ENCODE measurements around the gene ARHGAP15. TPM values are rescaled to one million over a fixed set of nuclear protein-coding genes. Genes with fewer than 3 reads are reported as not detected.

The ARHGAP15 gene
- total RNA-seq, 4 donors from 2014 or later: 7.9 to 32.5 (median 20.7) TPM

DNA sequence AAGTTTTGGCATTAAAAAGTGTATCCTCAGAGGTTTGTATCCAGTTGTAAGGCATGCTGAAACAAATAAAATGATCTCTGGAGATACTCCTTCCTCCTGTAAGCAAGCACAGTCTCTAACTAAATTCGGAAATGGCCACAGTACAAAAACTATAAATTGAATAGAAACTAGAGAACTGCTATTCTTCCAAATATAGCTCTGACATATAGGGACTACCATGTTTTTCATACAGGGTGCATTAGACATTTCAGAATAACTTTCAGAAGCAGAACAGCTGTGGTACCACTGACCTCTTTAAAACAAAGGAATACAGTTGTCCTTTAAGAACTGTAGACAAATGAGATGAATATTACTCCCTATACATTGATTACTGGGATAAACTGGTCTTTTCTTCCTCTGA is 568.5 kb downstream of the ARHGAP15 start:
- TF ChIP-seq, protein P1, sequence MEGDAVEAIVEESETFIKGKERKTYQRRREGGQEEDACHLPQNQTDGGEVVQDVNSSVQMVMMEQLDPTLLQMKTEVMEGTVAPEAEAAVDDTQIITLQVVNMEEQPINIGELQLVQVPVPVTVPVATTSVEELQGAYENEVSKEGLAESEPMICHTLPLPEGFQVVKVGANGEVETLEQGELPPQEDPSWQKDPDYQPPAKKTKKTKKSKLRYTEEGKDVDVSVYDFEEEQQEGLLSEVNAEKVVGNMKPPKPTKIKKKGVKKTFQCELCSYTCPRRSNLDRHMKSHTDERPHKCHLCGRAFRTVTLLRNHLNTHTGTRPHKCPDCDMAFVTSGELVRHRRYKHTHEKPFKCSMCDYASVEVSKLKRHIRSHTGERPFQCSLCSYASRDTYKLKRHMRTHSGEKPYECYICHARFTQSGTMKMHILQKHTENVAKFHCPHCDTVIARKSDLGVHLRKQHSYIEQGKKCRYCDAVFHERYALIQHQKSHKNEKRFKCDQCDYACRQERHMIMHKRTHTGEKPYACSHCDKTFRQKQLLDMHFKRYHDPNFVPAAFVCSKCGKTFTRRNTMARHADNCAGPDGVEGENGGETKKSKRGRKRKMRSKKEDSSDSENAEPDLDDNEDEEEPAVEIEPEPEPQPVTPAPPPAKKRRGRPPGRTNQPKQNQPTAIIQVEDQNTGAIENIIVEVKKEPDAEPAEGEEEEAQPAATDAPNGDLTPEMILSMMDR (IDR thresholded peaks at IDR 0.05; ENCODE audit: low read depth): no peak

DNA sequence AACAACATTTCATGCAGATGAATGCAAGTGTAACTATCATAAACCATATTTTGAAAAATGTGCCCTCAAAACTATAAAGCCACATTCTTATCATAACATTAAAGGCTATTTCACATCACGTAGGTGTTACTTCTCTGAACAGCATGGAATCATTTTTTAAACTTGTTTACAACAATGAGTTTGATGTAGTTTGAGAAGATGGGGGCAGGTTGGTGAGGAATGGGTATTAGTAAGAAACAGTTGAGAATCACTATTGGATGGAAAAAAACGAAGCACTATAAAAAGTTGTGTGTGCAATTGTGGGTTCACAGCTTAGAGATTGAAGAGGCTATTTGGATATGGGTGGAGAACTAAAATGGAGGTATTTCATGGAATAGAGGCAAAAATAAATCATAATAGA is 569.1 kb downstream of the ARHGAP15 start:
- TF ChIP-seq, protein P1 (IDR thresholded peaks at IDR 0.05; ENCODE audit: low read depth): no peak

DNA sequence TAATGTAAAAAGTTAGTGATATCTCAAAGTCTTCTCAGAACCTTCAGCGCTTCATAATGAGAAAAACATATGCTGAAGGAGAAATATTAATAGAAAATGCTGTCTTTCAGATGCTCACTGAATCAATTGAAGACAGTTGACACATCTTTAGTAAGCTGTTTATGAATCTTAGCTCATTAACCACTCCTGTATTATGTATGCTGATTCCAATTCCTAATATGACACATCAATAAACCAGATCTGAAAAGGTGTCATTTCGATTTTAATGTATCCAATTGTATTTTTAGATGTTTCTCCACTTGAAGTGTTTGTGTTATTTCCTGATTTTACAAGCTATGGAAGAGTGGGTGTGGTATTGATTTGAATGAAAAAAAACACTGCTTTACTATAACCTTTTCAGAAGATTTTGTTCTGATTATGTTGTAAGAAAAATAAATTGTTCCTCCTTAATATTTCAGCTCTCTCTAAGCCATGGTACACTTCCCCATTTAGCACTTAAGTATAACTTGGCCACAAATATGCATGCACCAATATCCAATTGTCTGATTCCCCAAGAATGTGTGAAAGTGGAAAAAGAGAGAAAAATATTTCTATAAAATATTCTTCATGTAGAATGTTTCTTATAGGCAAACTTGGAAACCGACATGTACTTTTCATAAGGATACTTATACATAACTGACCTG is 569.8 kb downstream of the ARHGAP15 start:
- TF ChIP-seq, protein P1 (IDR thresholded peaks at IDR 0.05; ENCODE audit: low read depth): no peak

DNA sequence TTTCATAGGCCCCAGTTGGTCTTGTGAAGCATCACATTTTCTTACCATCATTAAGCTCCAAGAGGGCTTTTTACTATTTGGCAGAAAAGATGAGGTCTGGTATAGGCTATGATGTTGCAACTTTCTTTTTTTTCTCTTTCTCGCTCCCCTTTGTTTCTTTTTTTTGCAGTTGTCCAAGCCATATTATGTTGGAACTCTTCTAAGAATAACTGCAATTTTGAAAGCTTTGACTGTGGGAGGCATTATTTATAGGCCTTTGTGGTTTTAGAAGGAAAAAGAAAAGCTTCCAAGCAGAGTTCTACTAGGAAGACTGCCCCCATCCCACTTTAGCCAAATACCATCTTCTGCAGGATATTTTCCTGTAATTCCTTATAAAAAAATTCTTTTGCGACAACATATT is 571.6 kb downstream of the ARHGAP15 start:
- TF ChIP-seq, protein P1 (IDR thresholded peaks at IDR 0.05; ENCODE audit: low read depth): no peak

DNA sequence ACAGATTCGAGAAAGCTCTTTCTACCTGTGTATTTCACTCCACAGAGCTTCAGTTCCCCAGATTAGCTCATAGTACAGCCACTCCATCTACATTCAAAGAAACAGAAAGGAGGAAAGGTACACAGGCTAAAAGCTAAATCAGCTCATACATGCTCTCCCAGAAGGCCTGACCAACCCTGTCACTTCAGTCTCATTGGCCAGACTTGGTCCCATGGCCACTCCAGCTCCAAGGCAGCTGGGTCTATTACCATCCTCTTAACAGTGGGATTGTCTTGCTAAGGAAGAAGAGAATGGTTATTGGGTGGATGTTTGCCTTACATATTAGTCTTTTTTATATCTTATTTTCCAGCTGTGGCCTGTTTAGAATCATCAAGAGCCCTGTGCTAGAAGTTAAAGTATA is 572.6 kb downstream of the ARHGAP15 start:
- TF ChIP-seq, protein P1 (IDR thresholded peaks at IDR 0.05; ENCODE audit: low read depth): no peak

DNA sequence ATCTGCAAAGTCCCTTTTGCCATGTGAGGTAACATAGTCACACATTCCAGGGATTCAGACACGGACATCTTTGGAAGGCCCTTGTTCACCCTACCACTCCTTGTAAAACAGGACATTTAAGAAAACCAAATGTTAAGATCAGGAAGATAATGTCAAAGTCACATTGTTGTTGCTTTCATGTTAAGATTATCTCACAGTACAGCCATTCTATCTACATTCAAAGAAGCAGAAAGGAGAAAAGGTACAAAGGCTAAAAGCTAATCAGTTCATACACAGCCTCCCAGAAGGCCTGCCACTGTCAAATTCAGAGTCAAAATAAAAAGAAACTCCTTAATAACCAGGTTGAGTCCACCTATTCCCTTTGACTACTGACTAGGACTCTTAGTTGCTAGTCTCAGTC is 573.7 kb downstream of the ARHGAP15 start:
- TF ChIP-seq, protein P1 (IDR thresholded peaks at IDR 0.05; ENCODE audit: low read depth): no peak

DNA sequence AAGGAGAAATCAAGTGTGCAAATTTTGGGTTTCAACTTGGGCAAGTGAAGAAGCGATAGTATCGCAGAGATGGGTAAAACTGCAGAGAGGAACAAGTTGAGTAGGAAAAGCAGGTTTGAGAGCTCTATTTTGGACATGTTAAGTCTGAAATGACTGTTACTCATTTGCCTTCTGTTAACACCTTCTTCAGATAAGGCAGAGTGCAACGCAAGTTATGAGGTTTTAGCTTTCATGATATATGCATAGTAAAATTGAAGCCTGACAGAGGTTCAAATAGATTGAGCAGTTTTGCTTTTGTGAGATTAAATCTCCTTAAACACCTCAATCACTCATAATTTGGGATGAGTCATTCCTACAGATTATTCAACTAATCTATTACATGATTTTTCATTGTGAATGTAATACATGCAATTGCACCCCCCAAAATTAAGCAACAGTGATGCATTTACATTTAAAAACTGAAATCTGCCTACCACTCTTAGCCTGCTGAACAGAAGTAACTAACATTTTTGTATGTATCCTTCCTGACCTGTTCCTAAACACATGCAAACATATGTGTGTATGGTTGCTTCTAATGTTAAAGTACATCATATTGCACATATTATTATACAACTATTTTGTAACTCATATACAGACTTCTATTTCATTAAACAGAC is 575.4 kb downstream of the ARHGAP15 start:
- TF ChIP-seq, protein P1 (IDR thresholded peaks at IDR 0.05; ENCODE audit: low read depth): no peak
